Heart right ventricle (tissue), 16 donors: Measurements from ENCODE around the gene TSPAN9. TPM values are rescaled to one million over a fixed set of nuclear protein-coding genes. Genes with fewer than 3 reads are reported as not detected.

Experiments
- ATAC-seq, 8 donors: fragments of 200-7000 bp; cut with Tn5 transposase; one replicate each; pipeline ENCODE4 v1.9.1; 2020; ENCODE audit warnings: mild to moderate bottlenecking in 8 of 8, moderate library complexity in 8 of 8, moderate number of reproducible peaks in 1 of 8
- DNase-seq, 2 donors: peaks; one replicate each; pipeline ENCODE4 v3.0.0-alpha.2; 2020
- H3K27ac ChIP-seq, 10 donors: fragments of 200-600 bp; sonication (generic) in 2 of 10; one replicate each; pipeline versions ENCODE4 v1.5.0 to v1.8.0; 2020 to 2022; ENCODE audit warnings: mild to moderate bottlenecking in 3 of 10
- H3K27me3 ChIP-seq, 7 donors: fragments of 200-600 bp; one replicate each; pipeline ENCODE4 v1.8.0; 2021 to 2022; ENCODE audit warnings: mild to moderate bottlenecking in 2 of 7
- H3K36me3 ChIP-seq, 9 donors: fragments of 200-600 bp; sonication (generic) in 1 of 9; one replicate each; pipeline versions ENCODE4 v1.5.0 to v1.8.0; 2020 to 2022; ENCODE audit warnings: mild to moderate bottlenecking in 2 of 9
- H3K4me1 ChIP-seq, 9 donors: fragments of 200-600 bp; sonication (generic) in 1 of 9; one replicate each; pipeline versions ENCODE4 v1.5.0 to v1.8.0; 2020 to 2022; ENCODE audit warnings: mild to moderate bottlenecking in 4 of 9
- H3K4me3 ChIP-seq, 10 donors: fragments of 200-600 bp; sonication (generic) in 2 of 10; one replicate each; pipeline versions ENCODE4 v1.5.0 to v1.8.0; 2020 to 2022; ENCODE audit warnings: mild to moderate bottlenecking in 7 of 10, moderate library complexity in 2 of 10
- H3K9me3 ChIP-seq, 11 donors: fragments of 200-600 bp in 10 of 11; sonication (generic) in 2 of 11; one replicate each; pipeline versions ENCODE4 v1.5.0 to v1.8.0; 2013 to 2022; ENCODE audit warnings: mild to moderate bottlenecking in 2 of 11, control low read depth in 1 of 11, moderate library complexity in 1 of 11
- WGBS, 2 donors: extraction: QIAGEN DNeasy Blood & Tissue Kit; methylation state at CpG; one replicate each; pipeline ENCODE4 v1.1.7; 2013; ENCODE audit warnings: inconsistent platforms in 1 of 2; 5-methylcytosine and 5-hydroxymethylcytosine counted together
- intact Hi-C, 10 donors: fragments of 100-400 bp; cut with DNase I; formaldehyde crosslinking; loops; one replicate each; pipeline versions ENCODE4 v1.11.1 to v1.14.2; 2022
- polyA plus RNA-seq, 2 donors: library from polyadenylated mRNA; stranded (reverse); fragments of 200-250 nt; gene quantifications; one replicate each; pipeline ENCODE4 v1.2.3, GENCODE V29; 2013
- total RNA-seq, 10 donors: library from RNA; stranded (reverse); fragmentation: NEBNext Ultra II Directional in 3 of 10; extraction: Animal tissue kit (Norgen Biotek cat#: 25700) in 3 of 10; gene quantifications; one replicate each; pipeline versions ENCODE4 v1.2.1 to v1.2.4, GENCODE V29; 2021 to 2023
- TF ChIP-seq, protein P1 (sequence below), 9 donors: fragments of 200-600 bp; sonication (generic) in 2 of 9; IDR thresholded peaks; one replicate each; pipeline versions ENCODE4 v1.5.0 to v1.8.0; 2021 to 2022; ENCODE audit warnings: antibody characterized with exemption in 9 of 9, mild to moderate bottlenecking in 5 of 9, moderate library complexity in 1 of 9
- donor health status: Arrhythmogenic right ventricular cardiomyopathy.
- donor health status: ischemic (EF 13 %, LVEDD 7.1; RV severe dilation, severe dysfunction).
- donor health status: healthy with polysubstance abuse.
- donor health status: DM: no; HTN: yes; CAD: no.
- donor health status: DM: no; HTN: no; CAD: no.
- donor health status: ischemic (EF 25% LVEDD 6.9; RV normal size, moderate dysfunction).
- donor health status: ischemic (EF 25% LVEDD 5.7; RV mildly dilated, moderate dysfunction).
- donor health status: healthy.
- donor health status: DM: yes; HTN: yes; CAD: no.
- donor health status: Ischemic cardiomyopathy.
- donor health status: ischemic (EF 35%, LVEDD 5.7; RV mildly dilated, moderate dysfunction).
- donor health status: nonischemic (EF 11% LVEDD 7.7; RV severe dilation, severe dysfunction).
- donor health status: DM: yes; HTN: yes; CAD: no.
- donor health status: PGD.
- donor health status: ischemic (EF 29% LVEDD 5.4; RV normal size, mild dysfunction).
- donor health status: nonischemic (EF 23%, LVEDD 6.1; RV moderate dilation, normal function).

Gene TSPAN9
- total and polyA plus RNA-seq, 12 donors = 63.0 to 401 (median 251) TPM

- TF ChIP-seq, protein P1, sequence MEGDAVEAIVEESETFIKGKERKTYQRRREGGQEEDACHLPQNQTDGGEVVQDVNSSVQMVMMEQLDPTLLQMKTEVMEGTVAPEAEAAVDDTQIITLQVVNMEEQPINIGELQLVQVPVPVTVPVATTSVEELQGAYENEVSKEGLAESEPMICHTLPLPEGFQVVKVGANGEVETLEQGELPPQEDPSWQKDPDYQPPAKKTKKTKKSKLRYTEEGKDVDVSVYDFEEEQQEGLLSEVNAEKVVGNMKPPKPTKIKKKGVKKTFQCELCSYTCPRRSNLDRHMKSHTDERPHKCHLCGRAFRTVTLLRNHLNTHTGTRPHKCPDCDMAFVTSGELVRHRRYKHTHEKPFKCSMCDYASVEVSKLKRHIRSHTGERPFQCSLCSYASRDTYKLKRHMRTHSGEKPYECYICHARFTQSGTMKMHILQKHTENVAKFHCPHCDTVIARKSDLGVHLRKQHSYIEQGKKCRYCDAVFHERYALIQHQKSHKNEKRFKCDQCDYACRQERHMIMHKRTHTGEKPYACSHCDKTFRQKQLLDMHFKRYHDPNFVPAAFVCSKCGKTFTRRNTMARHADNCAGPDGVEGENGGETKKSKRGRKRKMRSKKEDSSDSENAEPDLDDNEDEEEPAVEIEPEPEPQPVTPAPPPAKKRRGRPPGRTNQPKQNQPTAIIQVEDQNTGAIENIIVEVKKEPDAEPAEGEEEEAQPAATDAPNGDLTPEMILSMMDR (IDR thresholded peaks at IDR 0.05) = no peak
- H3K4me1 ChIP-seq = peaks cover 12 to 58% (median 38%) of the 10 kb centered on the region in 9 donors
- 88 to 92% methylated on average over 9 of the region's 9 CpGs for whole genome bisulfite sequencing, 2 donors
- H3K27me3 ChIP-seq = no peaks in the 10 kb centered on the region
- H3K27ac ChIP-seq = no peak overlapping the region
- no peaks in the 10 kb centered on the region for H3K9me3 ChIP-seq
- H3K36me3 ChIP-seq = no peaks in the 10 kb centered on the region
- intact Hi-C loops = loop anchor here in 1 of 10 donors (10.0 kb wide), 1 partner anchor 1968 kb away; no protein-coding TSS in a partner anchor
- ATAC-seq (no peak), DNase-seq (no peak)
- H3K4me3 ChIP-seq = no peak overlapping the region
These were observed 99.6 kb downstream of the TSPAN9 start for GRCh38 chr12:3176754-3177153.

DNA sequence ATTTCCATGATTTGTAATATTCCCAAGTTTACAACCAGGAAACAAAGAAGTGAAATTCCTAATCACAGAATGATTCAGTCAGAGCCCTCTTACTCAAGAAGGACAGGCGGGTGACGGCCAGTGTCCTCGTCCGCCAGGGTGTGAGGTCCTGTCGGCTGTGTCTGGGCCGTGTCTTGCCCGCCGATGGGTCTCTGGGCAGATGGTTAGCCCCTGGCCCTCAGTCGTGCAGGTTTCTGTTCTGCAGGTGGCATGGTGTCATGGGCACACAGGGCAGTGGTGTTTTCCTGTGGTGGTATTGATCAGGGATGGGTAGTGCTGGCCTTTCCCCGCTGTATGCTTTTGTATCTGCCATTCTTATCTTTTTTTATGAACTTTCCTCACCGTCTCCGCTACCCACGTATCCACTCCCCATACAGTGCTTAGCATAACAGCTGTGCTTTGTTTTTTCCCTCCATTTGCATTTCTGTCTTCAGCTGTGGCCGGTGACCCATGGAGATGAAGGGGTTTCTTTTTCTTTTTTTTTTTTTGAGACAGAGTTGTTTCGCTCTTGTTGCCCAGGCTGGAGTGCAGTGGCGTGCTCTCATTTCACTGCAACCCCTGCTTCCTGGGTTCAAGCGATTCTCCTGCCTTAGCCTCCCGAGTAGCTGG, 100.7 kb downstream of the TSPAN9 start:
- Histone ChIP-seq H3K9me3 (no peaks in the 10 kb centered on the region), H3K4me3 (no peak overlapping the region), H3K36me3 (no peaks in the 10 kb centered on the region), H3K27me3 (no peaks in the 10 kb centered on the region), H3K27ac (no peak overlapping the region), H3K4me1 (peaks cover 9 to 50% (median 35%) of the 10 kb centered on the region in 9 donors)
- ATAC-seq (no peak), DNase-seq (no peak)
- 93 to 94% methylated on average over 18 of the region's 18 CpGs for WGBS, 2 donors
- intact Hi-C loops = loop anchor here in 1 of 10 donors (10.0 kb wide), 1 partner anchor 1967 kb away; no protein-coding TSS in a partner anchor
- TF ChIP-seq, protein P1 (IDR thresholded peaks at IDR 0.05) = no peak

DNA sequence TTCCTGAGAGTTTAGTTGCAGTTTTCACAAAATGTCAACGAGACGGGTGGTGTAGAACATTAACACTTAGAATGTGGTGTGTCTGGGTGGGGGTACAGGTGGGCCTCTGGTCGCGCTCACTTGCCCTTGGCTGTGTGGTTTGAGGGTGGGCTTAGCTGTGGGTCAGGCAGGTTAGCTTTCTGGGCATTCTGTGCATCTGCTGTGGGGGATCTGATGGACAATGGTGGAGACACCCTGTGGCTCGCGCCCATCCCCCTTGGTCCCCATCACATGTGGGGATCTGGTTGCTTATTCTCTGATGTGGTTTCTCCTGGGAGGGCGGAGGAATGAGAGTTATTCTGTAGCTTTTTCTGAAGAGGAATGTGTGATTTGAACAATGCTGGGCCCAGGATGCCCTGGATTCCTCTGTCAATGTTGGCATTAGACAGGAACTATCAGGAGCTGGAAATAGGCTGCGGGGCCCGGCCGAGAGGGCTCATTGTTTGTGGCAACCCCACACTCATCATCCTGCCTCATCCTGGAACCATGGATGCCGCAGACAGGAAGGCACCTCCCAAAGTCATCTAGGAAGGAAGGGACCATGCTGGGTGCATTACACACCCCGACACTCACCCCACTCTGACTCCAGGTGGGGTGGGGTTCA, 101.6 kb downstream of the TSPAN9 start:
- Histone ChIP-seq H3K9me3 (no peaks in the 10 kb centered on the region), H3K4me1 (peaks cover 9 to 46% (median 33%) of the 10 kb centered on the region in 9 donors), H3K27me3 (no peaks in the 10 kb centered on the region), H3K36me3 (no peaks in the 10 kb centered on the region), H3K27ac (peak overlapping the region in 2 of 10 donors; percentile 13 to 48), H3K4me3 (no peak overlapping the region)
- intact Hi-C loops = loop anchor here in 1 of 10 donors (10.0 kb wide), 1 partner anchor 1966 kb away; no protein-coding TSS in a partner anchor
- 65 to 73% methylated on average over 12 of the region's 12 CpGs for WGBS, 2 donors
- DNase-seq (no peak), ATAC-seq (peak in 4 of 8 donors; percentile 14 to 29 (median 28))
- TF ChIP-seq, protein P1 (IDR thresholded peaks at IDR 0.05) = no peak

GRCh38 chr12:3179731-3180130, 102.6 kb downstream of the TSPAN9 start:
- ATAC-seq = no peak
- Histone ChIP-seq H3K27ac (peak overlapping the region in 1 of 10 donors; percentile 13), H3K4me3 (no peak overlapping the region), H3K4me1 (peaks cover 9 to 53% (median 38%) of the 10 kb centered on the region in 9 donors), H3K36me3 (no peaks in the 10 kb centered on the region), H3K27me3 (no peaks in the 10 kb centered on the region), H3K9me3 (no peaks in the 10 kb centered on the region)
- TF ChIP-seq, protein P1 (IDR thresholded peaks at IDR 0.05) = no peak
- 69 to 71% methylated on average over 12 of the region's 12 CpGs for WGBS, 2 donors
- DNase-seq = no peak
- intact Hi-C loops = loop anchor here in 1 of 10 donors (10.0 kb wide), 1 partner anchor 1965 kb away; no protein-coding TSS in a partner anchor
